ENCODE results near the gene FAM3C. TPM values are rescaled to one million over a fixed set of nuclear protein-coding genes. Genes with fewer than 3 reads are reported as not detected.
"Not testable (repeated sequence)": the region's sequence is repeated elsewhere in the genome, so short reads cannot be mapped to it uniquely, and the experiment has no call there.

The FAM3C gene, protein sequence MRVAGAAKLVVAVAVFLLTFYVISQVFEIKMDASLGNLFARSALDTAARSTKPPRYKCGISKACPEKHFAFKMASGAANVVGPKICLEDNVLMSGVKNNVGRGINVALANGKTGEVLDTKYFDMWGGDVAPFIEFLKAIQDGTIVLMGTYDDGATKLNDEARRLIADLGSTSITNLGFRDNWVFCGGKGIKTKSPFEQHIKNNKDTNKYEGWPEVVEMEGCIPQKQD
- polyA plus RNA-seq (ENCODE audit: insufficient read length in 3 of 3): 100 to 1,000 TPM; 119 to 130 (median 119) TPM

DNA sequence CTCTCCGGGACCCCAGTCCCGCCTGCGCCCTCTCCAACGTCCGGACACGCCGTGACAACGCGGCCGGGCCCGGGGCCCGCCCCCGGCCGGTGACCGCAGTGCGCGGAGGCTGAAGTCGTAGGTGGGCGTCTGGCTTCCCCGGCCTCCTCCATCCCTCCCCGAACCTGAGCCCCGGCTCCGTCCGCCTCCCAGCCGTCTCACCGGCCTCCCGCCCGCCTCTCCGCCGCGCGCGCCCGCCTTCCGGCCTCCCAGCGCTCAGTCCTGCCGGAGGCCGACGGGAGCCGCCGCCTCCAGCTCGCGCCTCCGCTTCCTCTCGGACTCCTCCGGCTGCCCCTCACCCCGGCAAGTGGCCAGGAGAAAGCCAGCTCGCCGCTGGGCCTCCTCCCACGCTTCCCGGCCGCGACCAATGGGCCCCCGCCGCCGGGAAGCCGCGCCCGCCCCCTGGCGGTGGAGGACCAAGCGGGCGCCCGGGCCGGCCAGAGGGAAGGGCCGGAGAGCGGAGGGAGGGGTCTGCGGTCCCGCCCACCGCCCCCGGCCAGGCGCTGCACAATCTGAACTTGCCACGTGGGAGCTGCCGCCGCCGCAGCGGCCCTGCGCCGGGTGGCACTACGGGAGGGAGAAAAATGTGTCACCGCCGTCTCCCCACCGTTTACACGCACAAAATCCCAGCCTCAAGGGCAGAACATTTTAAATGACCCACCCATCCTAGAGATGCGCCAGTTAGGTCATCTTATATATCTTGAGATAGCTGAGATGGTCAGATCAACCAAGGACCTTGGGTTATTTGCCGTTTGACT is at the start of gene FAM3C:
Gene FAM3C (minus strand): TSS at position 348 of the 797 bp plus-strand sequence. CDS start 13,339 bp downstream, outside the sequence.
- peak; percentile 66 to 85 (median 80) for DNase-seq (ENCODE audit: low read depth in 3 of 3, low spot score in 2 of 3)

DNA sequence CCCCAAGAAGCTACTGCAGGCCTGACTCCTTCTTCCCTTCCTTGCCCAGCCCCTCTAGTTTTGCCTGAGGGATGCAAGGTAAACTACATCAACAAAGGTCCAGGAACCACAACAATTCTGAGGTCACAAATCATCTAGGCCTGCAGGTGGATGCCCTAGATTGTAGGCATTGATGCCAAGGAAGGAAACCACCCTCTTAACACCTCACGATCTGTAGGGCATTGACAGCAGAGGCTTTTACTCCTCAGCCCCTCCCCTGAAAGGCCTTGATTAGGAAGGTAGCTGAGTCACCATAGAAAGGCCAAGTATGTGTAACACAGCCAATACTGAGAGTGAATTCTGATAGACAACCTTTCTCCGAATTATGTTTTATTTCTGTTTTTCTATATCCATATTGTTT is 46.7 kb upstream of the FAM3C start:
- no peak for DNase-seq (ENCODE audit: low read depth in 3 of 3, low spot score in 2 of 3)

DNA sequence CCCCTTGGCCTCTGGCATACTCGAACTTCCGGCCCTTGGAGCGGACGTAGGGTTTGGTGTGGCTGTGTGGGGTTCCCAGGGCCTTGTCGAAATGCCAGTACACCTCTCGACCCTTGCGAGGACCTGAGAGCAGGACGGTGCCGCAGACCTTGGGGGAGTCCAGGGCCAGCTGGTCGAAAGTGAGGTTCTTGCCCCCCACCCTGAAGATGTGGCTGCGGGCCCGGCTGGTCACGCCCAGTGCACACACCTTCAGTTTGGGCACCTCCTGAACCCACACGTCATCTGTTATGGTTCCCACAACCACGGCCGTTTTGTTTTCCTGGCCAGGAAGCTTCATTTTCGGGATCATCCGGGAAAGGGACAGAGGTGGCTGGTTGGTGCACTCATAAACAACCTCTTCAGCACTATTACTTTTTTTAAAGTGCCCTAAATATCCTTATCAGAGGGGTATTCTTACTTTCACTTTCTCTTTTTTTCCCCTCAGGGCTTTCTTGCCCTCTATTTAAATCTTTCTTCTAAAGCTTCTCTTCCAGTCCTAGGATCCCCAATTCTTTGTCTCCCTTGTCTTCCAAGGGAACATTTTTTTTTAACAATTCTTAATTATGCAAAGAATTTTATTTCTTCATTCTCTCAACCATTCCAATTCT is 44.9 kb upstream of the FAM3C start:
- DNase-seq (ENCODE audit: low read depth in 3 of 3, low spot score in 2 of 3): no peak

DNA sequence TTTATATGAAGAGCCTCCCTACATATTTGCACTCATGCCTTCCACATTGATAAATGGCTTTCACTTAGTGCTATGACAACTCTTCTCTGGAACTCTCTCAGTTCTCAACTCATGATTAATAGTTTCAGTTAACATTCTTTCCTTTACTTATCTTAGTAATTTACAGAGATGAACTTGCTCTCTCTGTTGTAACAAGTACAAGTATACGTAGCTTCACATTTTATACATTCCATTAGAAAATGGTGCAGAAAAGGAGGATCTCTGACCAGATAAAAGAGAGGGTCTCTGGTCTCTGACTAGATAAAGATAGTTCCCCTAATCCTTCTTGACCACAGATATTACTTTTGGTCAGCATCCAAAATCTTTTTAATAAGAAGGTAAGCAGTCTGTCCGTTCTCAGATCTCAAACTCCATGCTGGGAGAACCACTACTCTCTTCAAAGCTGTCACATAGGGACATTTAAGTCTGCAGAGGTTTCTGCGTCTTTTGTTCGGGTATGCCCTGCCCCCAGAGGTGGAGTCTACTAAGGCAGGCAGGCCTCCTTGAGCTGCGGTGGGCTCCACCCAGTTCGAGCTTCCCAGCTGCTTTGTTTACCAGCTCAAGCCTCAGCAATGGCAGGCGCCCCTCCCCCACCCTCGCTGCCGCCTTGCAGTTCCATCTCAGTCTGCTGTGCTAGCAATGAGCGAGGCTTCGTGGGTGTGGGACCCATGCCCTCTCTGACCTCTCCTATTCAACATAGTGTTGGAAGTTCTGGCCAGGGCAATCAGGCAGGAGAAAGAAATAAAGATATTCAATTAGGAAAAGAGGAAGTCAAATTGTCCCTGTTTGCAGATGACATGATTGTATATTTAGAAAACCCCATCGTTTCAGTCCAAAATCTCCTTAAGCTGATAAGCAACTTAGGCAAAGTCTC is 42.2 kb upstream of the FAM3C start:
- peak in 1 of 3 donors; percentile 8 for DNase-seq (ENCODE audit: low read depth in 3 of 3, low spot score in 2 of 3)

DNA sequence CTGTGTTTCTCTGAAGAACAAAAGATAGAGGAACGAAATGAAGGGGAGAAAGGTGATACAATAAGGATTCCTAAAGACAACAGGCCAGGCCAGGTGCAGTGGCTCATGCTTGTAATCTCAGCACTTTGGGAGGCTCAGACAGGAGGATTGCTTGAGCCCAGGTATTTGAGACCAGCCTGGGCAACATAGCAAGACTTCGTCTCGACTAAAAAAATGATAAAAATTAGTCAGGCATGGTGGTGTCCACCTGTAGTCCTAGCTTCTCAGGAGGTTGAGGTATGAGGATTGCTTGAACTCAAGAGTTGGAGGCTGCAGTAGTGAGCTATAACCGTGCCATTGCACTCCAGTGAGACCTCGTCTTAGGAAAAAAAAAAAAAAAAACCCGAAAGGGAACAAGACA is 41.4 kb upstream of the FAM3C start:
- DNase-seq (ENCODE audit: low read depth in 3 of 3, low spot score in 2 of 3): no peak

DNA sequence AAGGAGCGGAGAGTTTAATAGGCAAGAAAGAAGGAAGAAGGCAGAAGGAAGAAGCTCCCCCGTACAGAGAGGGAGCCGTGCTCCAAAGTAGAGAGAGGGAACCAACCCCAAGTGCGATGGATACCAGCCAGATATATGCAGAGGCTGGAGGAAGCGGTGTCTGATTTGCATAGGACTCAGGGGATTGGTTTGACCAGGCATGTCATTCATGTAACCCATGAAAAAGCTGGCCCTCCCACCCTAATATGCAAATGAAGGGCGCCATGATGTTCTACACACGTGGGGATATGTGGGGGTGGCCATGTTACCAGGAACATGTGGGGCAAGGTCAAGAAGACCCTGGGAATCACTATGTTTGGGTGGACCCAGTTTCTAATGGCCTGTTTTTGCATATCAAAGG is 40.6 kb upstream of the FAM3C start:
- DNase-seq (ENCODE audit: low read depth in 3 of 3, low spot score in 2 of 3): no peak

DNA sequence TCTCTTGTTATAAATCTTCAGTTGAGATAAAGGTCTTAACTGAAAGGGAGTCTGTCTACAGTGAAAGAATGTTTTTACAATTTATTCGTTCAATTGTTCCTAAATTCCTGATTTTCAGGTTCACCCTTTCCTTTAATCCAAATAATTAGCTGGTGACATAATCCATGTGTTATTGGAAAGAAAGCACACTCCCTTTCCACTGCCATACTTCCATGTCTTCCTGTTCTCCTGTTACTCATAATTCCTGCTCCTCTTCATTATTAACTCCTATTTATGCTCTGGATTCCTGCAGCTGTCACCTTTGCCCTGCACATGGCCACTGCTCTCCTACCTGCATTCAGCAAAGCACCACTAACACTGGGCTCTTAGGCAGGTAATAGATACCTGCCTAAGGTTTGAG is 40.0 kb upstream of the FAM3C start:
- no peak for DNase-seq (ENCODE audit: low read depth in 3 of 3, low spot score in 2 of 3)

DNA sequence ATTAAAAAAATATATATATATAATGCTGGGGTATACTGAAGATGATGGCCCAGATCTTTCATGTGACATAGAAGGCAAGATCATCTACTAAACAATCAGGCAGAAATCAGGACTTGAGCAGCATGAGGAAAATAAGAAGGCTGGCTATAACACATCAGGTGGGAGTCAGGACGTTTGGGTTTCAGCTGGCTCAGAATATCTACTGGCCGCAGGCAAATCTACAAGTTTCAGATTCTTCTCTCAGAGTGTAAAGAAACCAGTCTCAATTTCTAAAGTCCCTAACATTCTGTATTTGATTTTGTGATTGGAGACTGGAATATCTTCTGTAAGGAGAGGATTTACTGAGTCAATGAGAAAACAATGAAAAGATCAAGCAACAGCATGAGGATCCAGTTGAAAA is 37.7 kb upstream of the FAM3C start:
- DNase-seq (ENCODE audit: low read depth in 3 of 3, low spot score in 2 of 3): no peak

DNA sequence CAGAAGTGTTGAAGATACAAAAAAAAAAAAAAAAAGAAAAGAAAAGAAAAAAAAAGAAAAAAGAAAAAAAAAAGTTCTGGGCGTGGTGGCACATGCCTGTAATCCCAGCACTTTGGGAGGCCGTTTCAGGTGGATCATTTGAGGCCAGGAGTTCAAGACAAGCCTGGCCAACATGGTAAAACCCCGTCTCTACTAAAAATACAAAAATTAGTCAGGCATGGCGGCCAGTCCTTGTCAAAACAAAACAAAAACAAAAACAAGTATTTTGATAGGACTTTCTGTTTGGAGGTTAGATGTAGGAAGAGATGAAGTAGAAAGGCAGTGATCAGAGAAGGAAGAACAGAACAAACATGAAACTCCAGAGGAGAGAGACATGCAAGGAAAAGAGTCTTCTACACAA is 36.4 kb upstream of the FAM3C start:
- not testable (repeated sequence) for DNase-seq (ENCODE audit: low read depth in 3 of 3, low spot score in 2 of 3)

DNA sequence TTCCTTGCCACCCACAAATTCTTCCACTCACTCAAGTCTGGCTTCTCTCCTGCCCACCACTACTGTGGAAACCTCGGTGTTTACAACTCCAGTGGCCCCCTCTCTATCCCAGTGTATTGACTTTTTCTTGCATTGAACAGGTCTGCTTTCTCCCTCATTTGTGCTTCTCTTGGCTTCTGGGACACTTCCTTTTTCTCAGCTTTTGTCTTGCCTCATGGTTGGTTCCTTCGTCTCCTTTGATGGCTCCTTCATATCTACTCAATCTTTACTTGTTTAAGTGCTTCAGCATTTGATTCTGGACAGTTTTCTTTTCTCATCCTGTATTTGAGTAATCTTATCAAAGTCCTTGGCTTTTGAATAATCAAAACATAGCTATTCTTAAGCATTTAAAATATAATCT is 35.9 kb upstream of the FAM3C start:
- DNase-seq (ENCODE audit: low read depth in 3 of 3, low spot score in 2 of 3): no peak

DNA sequence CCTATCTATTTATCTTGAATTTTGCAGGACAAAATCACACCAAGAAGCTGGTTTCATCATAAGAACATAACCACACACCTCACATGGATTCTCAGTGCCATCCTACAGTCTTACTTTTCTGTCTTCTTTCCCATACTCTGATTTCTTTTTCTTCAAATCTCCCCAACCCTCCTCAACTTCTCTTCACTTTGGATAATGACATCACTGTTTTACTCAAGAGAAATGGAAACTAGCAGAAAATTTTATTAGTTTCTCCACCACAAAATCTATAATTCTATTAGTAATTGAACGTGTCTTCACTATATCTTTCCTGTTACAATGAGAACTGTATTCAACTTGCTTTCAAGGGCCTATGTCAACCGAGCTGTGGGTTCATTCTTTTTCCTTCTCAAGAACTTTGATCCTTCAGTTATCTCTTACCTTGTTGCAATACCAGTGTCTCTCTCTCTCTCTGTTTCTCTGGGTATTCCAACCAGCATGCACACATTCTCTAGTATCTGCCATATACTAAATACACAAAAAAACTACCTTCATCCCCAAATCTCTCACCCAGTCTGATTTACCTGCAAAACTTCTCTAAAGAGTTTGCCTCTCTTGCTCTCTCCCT is 35.4 kb upstream of the FAM3C start:
- no peak for DNase-seq (ENCODE audit: low read depth in 3 of 3, low spot score in 2 of 3)

DNA sequence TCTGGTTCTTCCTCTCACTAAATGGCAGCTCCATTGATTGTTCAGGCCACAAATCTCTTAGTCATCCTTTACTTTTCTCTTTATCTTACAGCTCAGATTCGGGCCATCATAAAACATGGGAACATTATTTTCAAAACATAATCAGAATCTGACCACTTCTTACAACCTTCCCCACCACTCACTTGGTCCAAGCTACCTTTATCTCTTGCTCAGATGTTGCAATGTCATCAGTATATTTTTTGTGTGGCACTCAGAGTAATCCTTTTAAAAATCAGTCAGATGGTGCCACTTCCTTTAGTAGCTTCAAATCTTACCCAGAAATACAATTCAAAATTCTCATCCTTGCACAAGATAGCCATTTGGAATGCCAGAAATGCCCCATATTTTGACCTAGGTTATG is 34.5 kb upstream of the FAM3C start:
- no peak for DNase-seq (ENCODE audit: low read depth in 3 of 3, low spot score in 2 of 3)

DNA sequence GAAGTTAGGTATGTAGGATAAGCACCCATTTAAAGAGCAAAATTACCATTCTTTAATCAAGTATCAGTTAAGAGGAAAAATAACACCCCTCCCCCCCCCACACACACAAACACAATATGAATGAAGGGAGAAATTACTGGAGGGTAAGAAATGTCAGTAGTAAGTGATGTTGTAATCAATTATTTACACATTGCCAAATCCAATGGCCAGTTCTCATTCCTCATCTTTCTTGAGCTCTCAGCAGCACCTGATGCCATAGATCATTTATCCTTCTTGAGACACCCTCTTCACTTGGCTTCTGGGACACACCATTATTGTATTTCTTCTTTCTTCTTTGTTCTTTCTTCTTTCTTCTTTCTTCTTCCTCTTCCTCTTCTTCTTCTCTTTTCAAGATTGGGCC is 33.7 kb upstream of the FAM3C start:
- no peak for DNase-seq (ENCODE audit: low read depth in 3 of 3, low spot score in 2 of 3)

DNA sequence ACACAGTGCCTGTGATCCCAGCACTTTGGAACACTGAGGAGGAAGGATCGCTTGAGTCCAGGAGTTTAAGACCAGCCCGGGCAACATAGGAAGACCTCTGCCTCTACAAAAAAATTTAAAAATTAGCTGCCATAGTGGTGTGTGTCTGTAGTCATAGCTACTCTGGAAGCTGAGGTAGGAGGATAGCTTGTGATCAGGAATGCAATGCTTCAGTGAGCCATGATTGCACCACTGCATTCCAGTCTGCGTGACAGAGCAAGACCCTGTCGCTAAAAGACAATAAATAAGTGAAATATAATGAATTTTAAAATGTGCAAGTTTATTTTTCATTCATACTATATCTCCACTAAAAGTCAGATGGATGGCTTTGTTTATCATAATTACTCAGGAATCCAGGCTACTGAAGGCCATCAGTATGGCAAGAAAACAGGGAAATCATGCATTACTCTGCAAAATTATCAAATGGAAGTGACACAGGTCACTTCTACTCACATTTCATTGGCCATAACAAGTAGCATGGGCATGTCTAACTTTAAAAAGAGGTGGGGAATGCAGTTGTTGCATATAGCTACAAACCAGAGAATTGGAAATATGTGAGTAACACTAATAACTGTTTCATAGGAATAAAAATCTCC is 32.9 kb upstream of the FAM3C start:
- DNase-seq (ENCODE audit: low read depth in 3 of 3, low spot score in 2 of 3): peak in 1 of 3 donors; percentile 23

DNA sequence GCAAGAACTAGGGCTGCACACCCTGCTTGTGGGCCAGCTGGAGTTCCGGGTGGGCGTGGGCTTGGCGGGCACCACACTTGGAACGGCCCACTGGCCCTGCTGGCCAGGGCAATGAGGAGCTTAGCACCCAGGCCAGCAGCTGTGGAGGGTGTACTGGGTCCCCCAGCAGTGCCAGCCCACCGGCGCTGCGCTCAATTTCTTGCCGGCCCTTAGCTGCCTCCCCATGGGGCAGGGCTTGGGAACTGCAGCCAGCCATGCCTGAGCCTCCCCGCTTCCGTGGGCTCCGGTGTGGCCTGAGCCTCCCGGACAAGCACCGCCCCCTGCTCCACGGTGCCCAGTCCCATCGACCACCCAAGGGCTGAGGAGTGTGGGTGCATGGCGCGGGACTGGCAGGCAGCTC is 25.6 kb upstream of the FAM3C start:
- not testable (repeated sequence) for DNase-seq (ENCODE audit: low read depth in 3 of 3, low spot score in 2 of 3)

DNA sequence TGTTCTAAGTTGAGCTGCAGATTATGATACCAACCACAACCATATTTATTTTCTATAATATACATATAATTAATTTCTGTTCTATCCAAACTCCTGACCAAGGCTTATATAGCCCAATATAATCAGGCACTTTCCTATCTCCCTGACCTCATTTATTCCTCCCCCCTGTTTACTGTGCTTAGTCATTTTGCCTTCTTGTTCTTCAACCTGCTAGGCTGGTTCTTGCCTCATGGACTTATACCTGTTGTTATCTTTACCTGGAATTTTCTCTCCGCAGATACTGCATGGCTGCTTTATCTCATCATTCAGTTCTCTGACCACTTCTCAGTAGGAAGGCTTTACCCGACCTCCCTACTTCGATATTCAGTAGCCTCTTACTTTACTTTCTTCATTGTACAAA is 24.9 kb upstream of the FAM3C start:
- DNase-seq (ENCODE audit: low read depth in 3 of 3, low spot score in 2 of 3): no peak

DNA sequence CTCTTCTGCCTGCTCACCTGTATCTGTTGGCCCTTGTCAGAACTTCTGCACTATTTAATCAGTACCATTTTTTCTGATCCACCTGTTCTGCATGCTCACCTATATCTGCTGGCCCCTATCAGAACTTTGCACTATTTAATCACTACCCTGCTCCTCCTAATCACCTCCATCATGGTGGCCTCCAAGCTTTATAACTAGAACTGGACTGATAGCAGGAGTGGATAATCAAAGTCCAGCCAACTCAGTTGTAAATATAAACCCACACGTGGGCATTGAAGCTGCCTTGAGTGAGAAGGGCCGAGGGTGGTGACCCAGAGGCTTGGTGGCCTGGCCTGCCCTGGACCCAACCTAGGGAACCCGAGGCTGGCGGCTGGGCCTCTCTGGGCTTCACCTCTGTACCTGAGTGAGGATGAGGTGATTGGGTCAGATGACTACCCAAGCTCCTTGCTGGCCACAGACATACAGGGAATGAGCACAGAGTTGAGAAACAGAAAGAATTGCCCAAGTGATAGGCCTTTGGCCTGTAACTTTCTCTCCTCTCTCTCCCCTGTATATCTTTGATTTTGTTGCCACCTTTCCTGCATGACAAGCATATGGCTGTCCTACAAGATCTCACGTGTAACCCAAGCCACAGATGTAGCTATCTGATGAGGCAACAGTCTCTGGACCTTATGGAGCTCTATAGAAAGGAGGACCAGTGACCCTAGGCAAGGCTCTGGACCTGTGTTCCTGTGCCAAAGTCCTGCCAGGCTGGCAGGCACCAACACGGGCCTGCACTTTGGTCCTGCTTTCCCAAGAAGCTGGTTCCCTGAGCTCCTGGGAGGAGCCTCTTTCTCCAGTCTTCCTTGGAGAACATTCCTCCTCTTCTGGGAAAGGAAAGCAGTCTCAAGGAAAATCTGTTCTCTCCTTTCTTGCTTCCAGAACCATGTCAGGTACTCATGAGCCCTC is 23.4 kb upstream of the FAM3C start:
- DNase-seq (ENCODE audit: low read depth in 3 of 3, low spot score in 2 of 3): no peak

DNA sequence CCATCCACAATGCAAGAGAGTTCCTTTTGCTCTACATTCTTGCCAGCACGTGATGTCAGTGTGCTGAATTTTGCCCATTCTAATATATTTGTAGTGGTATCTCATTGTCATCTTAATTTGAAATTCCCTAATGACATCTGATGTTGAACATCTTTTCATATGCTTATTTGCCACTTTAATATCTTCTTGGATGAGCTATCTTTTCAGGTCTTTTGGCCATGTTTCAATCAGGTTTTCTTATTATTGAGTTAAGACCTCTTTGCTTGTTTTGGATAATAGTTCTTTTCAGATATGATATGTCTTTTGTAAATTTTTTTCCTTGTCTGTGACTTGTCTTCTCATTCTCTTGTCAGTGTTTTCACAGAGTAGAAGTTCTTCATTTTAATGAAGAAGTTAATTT is 20.4 kb upstream of the FAM3C start:
- DNase-seq (ENCODE audit: low read depth in 3 of 3, low spot score in 2 of 3): no peak

DNA sequence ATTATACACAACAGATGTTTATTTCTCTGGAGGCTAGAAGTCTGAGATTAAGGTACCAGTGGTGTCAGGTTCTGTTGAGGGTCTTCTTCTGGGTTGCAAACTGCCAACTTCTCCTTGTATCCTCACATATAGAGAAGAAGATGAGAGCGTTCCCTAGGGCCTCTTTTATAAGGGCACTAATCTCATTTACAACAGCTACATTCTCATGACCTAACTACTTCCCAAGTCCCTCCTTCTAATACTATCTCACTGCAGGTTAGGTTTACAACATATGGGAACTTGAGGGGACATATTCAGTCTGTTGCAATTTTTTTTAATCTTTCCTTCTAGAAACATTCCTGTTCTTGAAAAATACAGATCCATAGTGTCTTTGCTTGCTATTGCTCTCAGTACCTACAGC is 18.3 kb upstream of the FAM3C start:
- no peak for DNase-seq (ENCODE audit: low read depth in 3 of 3, low spot score in 2 of 3)
